MG63 (cell line): ENCODE data around the gene SRPRB. TPM values are rescaled to one million over a fixed set of nuclear protein-coding genes. Genes with fewer than 3 reads are reported as not detected.

Source experiments
- DNase-seq: peaks from one replicate; pipeline ENCODE4 v3.0.0-alpha.2; 2020
- H3K27me3 ChIP-seq: fragments of 250-450 bp; sonication (Bioruptor Pico); 2 replicates; pipeline ENCODE4 v1.5.1; 2020; ENCODE audit warnings: mild to moderate bottlenecking, moderate library complexity
- H3K36me3 ChIP-seq: fragments of 250-450 bp; sonication (Bioruptor Pico); 2 replicates; pipeline ENCODE4 v1.5.1; 2020; ENCODE audit warnings: mild to moderate bottlenecking, moderate library complexity
- H3K4me3 ChIP-seq: fragments of 250-450 bp; sonication (Bioruptor Pico); 2 replicates; pipeline ENCODE4 v1.5.1; 2020; ENCODE audit warnings: mild to moderate bottlenecking, moderate library complexity
- H3K9me3 ChIP-seq: fragments of 250-450 bp; sonication (Bioruptor Pico); 2 replicates; pipeline ENCODE4 v1.5.1; 2020; ENCODE audit warnings: mild to moderate bottlenecking, moderate library complexity
- total RNA-seq: library from RNA; depleted of rRNA; stranded (reverse); fragments of >200 nt; shearing (Covaris generic); gene quantifications from 2 replicates; pipeline ENCODE4 v1.2.3, GENCODE V29; 2014; ENCODE audit warnings: low replicate concordance

Gene SRPRB
- total RNA-seq, 1 experiment from 2014 or later: 173 TPM

DNA sequence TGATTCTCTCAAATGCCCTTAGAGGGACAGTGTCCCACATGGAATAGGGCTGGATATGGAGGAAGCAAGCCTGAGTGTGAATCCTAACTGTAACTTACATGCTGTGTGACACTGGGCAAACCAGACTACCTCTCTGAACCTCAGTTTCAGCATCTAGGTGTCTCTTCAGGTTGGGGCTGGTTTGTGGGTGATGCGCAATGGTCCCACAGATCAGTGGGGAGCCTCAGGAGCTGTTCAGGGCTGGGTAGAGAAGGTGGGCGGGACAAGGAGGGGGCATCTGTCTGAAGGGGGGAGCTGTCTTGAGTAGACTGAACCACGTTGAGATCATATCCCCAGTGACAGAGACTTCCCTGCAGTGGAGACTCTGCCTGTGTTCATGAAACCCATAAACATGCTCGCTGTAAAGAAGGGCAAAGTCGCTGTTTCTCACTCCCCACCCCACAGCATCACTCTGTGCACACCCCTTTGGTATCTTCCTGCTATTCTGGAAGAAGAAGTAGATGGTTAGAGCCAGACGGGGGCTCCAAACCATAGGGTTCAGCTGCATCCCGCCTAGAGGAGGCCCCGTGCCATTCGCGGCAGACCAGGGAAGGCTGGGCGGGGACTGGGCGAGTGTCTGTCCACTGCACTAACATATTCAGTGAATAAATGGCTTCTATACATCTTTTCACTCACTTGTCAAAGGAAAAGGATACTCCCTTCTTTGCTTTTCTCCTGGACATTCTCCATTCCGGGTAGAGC lies 28.4 kb downstream of the SRPRB start:
- Histone ChIP-seq H3K4me3 (no peak overlapping the region), H3K27me3 (no peaks in the 10 kb centered on the region), H3K36me3 (no peaks in the 10 kb centered on the region), H3K9me3 (no peaks in the 10 kb centered on the region)
- no peak for DNase-seq

DNA sequence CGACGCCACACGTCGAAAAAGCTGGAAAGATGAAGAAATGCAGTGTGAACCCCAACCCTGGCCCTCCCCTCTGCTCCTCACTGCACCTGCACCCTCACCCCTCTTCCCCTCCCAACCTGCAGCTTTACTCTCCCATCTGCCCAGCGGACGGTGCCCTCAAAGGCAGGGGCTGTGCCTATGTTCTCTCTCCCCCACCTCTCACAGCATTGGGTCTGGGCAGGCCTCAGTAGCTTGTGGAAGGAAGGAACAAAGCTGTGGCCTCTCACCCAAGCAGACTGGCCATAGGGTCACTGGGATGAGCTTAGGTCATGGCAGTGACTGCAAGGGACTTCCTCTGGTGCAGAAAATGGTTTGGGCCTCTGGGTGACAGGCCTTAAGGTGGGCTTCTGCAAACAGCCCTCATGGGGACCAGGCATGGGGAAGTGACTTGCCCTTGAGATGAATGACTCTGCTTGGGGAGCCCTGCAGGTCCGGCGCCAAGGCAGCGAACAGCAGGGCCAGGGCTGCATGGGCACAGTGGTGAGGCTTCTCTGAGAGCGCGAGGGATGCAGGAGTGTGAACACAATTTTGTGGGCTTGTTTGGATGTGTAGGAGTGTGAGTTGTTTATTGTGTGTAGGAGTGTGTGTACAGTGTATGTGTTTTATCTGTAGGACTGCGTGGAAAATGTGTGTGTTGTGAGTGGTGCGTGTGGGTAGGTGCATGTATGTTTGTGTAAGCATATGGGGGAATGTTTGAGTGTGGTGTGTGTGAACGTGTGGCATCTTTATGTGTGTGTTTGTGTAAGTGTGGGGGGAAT lies 29.2 kb downstream of the SRPRB start:
- no peaks in the 10 kb centered on the region for H3K9me3 ChIP-seq
- no peak for DNase-seq
- no peak overlapping the region for H3K4me3 ChIP-seq
- no peaks in the 10 kb centered on the region for H3K27me3 ChIP-seq
- H3K36me3 ChIP-seq: no peaks in the 10 kb centered on the region

DNA sequence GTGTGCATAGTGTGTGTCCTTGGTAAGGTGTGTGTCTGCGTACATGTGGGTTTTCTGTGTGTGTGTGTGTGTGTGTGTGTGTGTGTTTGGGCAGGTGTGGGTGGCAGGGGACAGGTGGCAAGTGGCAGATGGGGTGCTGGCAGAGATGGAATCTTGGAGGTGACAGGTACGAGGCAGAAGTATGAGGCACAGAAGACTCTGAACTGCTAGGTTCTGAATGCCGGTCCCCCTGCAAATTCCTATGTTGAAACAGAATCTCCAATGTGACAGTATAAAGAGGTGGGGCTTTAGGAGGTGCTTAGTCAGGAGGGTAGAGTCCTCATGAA lies 29.8 kb downstream of the SRPRB start:
- no peaks in the 10 kb centered on the region for H3K36me3 ChIP-seq

DNA sequence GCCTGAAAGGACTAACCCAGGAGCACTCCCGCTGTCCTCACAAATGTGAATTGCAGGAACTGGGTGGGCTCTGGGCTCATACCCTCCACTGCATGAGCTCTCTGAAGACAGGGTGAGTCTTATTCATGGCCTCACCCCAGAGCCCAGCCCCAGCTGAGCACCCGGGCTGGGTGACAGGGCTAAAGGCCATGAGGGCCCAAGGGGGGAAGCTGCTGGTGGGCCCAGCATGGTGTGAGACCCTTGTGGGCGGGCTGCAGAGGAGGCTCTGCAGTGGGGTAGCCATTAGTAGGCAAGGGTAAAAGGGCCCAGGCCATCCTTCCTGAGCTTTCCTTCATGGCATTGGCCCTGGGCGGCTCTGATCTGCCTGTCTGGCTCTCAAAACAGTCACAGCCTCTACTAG lies 30.3 kb downstream of the SRPRB start:
- no peak for DNase-seq
- no peaks in the 10 kb centered on the region for H3K36me3 ChIP-seq
- no peak overlapping the region for H3K4me3 ChIP-seq

More for the DNA sequence above, 29.8 kb downstream of the SRPRB start:
- Histone ChIP-seq H3K27me3 (no peaks in the 10 kb centered on the region), H3K9me3 (no peaks in the 10 kb centered on the region), H3K4me3 (no peak overlapping the region)
- DNase-seq: no peak

DNA sequence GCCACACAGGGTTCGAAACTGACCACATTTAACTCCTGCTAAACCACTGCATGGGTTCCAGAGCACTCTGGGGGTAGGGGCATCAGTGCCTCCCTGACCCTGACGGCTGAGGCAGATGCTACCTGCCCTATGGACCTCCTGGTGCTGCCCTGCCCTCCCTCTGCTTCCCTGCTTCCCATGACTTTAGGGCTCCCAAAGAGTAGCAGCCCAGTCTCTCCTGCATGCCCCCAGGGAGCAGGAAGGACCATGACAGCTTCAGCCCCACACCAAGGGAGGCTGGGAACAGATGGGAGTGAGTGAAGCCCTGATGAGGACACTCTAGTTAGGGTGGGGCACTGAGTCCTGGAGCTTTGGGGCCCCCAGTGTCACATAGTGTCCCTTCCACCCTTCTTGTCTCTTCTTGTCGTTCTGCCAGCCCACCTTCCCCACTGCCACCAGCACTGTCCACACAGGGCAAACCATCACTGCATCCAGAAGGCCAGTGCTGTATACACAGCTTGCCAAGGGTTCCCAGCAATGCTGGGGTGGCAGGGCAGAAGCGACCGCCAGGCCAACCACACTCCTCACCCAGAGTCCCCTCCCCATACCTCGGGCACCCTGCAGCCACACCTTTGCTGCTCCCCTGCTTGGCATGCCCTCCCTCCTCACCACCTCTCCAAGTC lies 31.0 kb downstream of the SRPRB start:
- no peaks in the 10 kb centered on the region for H3K27me3 ChIP-seq
- no peaks in the 10 kb centered on the region for H3K9me3 ChIP-seq
- DNase-seq: no peak
- H3K4me3 ChIP-seq: no peak overlapping the region
- no peaks in the 10 kb centered on the region for H3K36me3 ChIP-seq

More for the DNA sequence above, 30.3 kb downstream of the SRPRB start:
- Histone ChIP-seq H3K27me3 (no peaks in the 10 kb centered on the region), H3K9me3 (no peaks in the 10 kb centered on the region)

DNA sequence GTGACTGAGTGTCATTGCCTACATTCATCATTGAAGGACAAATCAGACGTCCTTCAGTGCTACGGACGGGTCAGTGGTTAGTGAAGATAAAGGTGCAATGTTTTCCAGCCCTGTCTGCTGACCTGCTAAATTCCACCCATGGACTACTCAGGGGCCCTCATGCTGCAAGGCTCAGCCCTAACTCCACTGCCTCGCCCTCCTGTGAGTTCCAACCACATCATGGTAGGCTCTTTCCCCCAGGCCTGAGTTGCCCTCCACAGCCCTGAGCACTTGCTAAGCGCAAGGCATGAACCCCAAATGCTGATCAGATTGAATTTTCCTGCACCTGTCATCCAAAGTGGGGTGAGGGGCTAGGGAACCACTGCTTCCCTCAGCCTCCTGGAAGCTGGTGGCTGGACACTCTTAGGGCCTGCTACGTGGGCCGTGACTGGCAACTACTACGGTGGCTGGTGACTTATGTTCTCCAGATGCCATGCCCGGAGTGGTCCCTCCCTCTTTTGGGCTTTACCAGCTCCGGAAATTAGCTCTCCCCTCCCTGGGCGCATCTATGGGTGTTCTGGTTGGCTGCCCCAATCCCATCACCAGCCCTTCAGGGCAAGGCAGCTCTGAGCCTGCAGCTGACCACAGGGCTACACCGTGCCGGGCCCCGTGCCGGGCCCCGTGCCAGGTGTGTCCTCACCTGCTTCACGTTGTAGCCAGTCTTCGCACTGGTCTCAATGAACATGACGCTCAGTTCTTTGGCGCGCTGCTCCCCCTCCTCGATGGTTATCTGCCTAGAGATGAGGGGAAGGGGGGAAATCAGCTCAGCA lies 32.1 kb downstream of the SRPRB start:
- H3K27me3 ChIP-seq: no peaks in the 10 kb centered on the region
- H3K4me3 ChIP-seq: no peak overlapping the region
- no peak for DNase-seq
- no peaks in the 10 kb centered on the region for H3K36me3 ChIP-seq
- H3K9me3 ChIP-seq: no peaks in the 10 kb centered on the region

DNA sequence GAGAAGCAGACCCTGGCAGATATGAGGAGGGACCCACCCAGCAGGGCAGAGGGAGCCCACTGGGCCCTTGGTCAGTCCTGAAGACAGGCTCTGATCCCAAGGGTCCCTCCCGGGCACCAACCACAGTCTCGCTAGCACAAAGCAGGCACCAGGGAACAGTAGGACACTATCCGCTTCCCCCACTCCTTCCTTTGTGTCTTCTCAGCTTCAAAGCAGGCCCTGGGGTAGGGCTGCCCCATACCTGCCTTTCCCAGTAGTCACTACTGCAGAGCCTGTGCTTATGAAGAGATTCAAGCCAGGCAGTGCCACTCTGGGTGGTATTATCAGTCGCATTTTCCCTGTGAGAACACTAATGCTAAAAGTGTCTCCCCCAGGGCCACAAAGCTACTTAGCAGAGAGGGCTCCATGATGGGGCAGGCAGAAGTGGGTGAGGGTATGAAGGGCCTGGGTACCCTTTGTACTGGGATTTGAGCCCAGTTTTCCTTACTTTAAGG lies 32.7 kb downstream of the SRPRB start:
- no peaks in the 10 kb centered on the region for H3K36me3 ChIP-seq
- DNase-seq: no peak
- H3K4me3 ChIP-seq: no peak overlapping the region
- H3K27me3 ChIP-seq: no peaks in the 10 kb centered on the region
- no peaks in the 10 kb centered on the region for H3K9me3 ChIP-seq

DNA sequence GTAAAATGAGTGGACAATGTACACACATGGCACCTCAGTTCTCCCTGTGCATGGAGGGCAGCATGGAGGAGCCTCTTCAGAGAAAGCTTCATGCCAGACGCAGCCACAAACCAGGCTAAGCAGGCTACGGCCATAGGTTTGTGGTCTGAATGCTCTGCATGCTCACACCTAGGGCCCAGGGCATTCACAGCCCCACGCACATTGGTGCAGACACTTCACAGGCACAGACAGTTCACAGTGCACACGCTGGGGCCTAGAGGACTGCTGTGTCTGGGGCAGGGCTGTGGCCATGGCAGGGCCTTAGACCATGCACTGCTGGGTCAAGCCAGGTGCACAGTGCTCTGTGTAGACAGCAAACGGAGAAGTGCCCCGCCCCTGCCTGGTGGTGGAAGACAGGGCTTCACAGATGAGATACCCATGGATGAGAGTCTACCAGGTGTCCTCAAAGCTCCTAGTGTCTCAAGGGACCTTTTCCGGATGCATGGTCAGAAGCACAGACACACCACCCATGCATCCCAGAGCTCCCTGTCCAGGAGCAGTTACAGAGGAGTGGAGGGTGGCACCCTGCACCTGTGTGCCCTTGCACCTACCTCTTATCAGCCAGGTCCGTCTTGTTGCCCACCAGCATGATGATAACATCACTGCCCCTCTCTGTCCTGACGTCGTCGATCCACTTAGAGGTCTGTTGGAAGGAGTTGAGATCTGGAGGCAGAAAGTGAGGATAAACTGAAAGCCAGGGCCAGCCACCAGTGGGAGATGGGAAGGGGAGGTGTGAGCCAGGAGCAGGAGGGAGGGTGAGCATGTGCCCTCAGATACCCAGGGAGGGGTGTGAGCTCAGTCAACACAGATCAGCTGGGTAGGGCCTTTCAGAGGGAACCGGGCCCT lies 33.5 kb downstream of the SRPRB start:
- H3K27me3 ChIP-seq: no peaks in the 10 kb centered on the region
- no peaks in the 10 kb centered on the region for H3K9me3 ChIP-seq
- H3K36me3 ChIP-seq: no peaks in the 10 kb centered on the region
- no peak for DNase-seq
- no peak overlapping the region for H3K4me3 ChIP-seq

DNA sequence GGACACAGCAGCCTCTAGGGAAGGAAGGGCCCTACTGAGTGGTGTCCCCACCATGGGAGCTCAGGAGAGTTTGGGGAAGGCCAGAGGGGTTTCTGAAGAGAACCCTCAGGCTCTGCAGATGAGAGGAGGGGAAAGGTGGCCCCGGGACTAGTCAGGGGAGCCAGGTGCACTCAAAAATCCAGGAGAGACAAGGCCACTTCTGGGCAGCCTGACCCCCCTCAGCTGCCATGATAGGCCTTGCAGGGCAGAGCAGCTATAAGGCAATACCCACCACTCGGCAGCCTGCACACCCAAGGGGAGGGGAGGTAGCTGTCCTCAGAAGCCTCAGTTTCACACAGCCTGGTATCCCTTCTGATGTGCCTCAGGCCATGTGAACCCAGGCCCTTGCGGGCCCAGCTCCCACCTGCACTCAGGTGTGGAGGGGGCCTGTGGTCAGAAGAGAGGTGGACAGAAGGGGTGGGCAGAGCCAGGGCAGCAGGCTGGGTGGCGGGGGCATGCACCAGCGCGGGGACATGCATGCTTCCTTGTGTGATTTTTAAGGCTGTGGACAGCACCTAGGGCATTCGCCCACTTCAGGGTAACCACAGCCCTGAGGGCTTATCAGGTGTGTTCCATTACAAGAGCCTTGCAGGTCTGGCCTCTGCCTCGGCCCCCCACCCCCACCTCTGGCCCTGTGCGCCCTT lies 34.6 kb downstream of the SRPRB start:
- Histone ChIP-seq H3K36me3 (no peaks in the 10 kb centered on the region), H3K4me3 (no peak overlapping the region), H3K9me3 (no peaks in the 10 kb centered on the region), H3K27me3 (no peaks in the 10 kb centered on the region)
- DNase-seq: no peak

DNA sequence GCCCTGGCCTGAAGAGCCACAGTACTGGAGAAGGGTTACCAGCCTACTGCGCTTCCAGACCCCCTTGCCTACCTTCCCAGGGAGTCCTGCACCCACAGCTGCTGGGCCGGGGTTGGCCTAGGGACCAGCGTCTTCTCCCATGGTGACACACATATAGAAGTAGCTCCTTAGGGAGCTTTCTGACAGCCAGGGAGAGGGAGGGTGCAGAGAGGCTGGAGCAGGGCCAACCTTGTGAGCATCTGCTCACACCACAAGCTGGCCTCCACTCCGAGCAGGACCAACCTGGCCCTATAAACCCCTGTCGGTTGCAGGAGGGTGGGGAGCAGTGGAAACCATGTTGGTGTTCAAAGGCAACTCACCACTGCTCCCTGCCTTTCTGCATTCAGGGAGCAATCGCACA lies 35.2 kb downstream of the SRPRB start:
- no peak for DNase-seq
- H3K36me3 ChIP-seq: no peaks in the 10 kb centered on the region
- H3K9me3 ChIP-seq: no peaks in the 10 kb centered on the region
- H3K4me3 ChIP-seq: no peak overlapping the region
- no peaks in the 10 kb centered on the region for H3K27me3 ChIP-seq

DNA sequence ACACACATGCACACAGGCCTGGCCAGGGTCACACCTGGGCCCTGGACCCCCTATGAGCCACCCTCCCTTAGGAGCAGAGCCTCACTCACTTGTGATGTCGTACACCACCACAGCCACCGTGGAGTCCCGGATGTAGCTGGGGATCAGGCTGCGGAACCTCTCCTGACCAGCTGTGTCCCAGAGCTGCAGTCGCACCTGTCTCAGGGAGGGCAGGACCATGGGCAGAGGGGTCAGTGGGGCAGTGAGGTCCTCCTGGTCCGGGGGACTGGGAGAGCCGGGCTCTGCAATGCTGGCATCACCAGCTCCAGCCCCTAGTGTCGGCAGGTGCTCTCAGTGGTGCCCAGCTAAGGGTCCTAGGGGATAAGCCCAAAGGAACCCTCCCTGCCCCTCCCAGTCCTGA lies 35.6 kb downstream of the SRPRB start:
- Histone ChIP-seq H3K27me3 (no peaks in the 10 kb centered on the region), H3K9me3 (no peaks in the 10 kb centered on the region), H3K4me3 (no peak overlapping the region), H3K36me3 (no peaks in the 10 kb centered on the region)
- no peak for DNase-seq

DNA sequence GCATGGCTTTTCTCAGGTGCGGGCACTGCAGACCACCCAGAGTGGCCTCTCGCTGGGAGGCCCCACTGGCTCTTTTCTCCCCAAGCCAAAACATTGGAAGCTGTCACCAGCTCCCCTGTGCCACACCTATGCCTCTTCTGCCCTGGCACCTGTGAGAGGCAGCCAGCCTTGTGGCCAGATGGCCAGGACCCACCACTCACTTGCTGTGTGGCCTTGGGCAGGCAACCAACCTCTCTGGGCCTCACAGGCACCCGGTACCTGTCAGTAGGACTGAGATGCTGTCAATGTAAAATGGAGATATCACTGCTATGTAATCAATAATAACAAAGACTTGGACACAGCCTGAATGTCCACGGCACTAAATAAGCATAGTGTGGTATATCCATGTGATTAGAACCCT lies 36.5 kb downstream of the SRPRB start:
- Histone ChIP-seq H3K36me3 (no peaks in the 10 kb centered on the region), H3K9me3 (no peaks in the 10 kb centered on the region), H3K4me3 (no peak overlapping the region), H3K27me3 (no peaks in the 10 kb centered on the region)
- no peak for DNase-seq

DNA sequence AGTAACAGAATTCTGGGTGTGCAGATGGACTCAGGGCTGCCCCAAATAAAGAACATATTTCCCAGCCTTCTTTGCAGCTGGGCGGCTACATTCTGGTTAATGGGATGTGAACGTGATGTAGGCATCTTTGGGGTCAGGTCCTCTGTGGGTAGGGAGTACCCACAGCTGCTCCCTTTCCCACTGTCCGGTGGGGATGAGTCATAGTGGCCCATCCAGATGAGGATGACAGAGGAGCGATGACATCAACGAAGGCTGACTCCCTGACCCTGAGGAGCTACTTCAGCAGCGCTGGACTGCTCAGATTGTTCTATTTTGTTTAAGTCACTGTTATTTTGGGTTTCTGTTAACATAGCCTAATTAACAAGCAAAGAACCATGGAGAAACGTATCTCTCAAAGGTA lies 38.0 kb downstream of the SRPRB start:
- H3K27me3 ChIP-seq: no peaks in the 10 kb centered on the region
- H3K4me3 ChIP-seq: no peak overlapping the region
- H3K9me3 ChIP-seq: no peaks in the 10 kb centered on the region
- DNase-seq: peak; percentile 34
- no peaks in the 10 kb centered on the region for H3K36me3 ChIP-seq

DNA sequence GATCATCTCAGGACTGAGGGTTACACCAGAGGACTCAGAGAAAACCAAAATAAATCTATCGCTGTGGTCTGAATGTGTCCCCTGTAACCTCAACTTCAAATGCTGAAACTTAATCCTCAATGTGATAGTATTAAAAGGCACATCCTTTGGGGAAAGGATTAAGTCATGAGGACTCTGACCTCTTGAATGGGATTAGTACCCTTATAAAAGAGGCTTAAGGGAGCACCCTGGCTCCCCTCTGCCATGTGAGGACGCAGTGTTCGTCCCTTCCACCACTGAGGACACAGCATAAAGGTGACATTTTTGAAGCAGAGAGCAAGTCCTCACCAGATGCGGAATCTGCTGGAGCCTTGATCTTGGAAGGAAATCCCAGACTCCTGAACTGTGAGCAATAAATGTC lies 39.5 kb downstream of the SRPRB start:
- no peaks in the 10 kb centered on the region for H3K36me3 ChIP-seq
- no peak overlapping the region for H3K4me3 ChIP-seq
- H3K27me3 ChIP-seq: no peaks in the 10 kb centered on the region
- DNase-seq: no peak
- H3K9me3 ChIP-seq: no peaks in the 10 kb centered on the region

DNA sequence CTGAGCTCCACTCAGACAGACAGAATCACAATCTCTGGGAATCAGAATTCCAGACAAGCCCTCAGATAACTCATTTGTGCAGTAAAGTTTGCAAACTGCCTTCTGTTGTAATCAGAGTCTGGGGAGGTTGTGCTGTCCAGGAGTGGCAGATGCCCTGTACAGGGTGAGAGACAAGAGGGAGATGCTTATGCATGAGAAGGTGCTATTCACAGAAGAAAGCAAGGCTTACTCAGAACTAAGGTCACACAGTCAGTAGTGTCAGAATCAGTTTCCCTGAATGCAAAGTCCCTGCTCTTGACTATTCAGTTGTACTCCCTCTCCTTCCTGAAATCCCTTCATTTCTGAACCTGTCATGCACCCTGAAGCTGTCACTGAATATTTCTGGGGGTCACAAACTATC lies 43.7 kb downstream of the SRPRB start:
- H3K9me3 ChIP-seq: no peaks in the 10 kb centered on the region

More for the DNA sequence above, 43.7 kb downstream of the SRPRB start:
- no peaks in the 10 kb centered on the region for H3K27me3 ChIP-seq
- H3K4me3 ChIP-seq: no peak overlapping the region
- DNase-seq: no peak
- H3K36me3 ChIP-seq: no peaks in the 10 kb centered on the region
